CD4-positive, alpha-beta T cell treated with Interleukin-4 for 4 hours (primary cell): ENCODE results near the gene CCDC51.
"Not testable (repeated sequence)": the region's sequence is repeated elsewhere in the genome, so short reads cannot be mapped to it uniquely, and the experiment has no call there.

Experiments
- DNase-seq: peaks from one replicate; pipeline ENCODE4 v3.0.0-alpha.2; 2020

Gene CCDC51

DNA sequence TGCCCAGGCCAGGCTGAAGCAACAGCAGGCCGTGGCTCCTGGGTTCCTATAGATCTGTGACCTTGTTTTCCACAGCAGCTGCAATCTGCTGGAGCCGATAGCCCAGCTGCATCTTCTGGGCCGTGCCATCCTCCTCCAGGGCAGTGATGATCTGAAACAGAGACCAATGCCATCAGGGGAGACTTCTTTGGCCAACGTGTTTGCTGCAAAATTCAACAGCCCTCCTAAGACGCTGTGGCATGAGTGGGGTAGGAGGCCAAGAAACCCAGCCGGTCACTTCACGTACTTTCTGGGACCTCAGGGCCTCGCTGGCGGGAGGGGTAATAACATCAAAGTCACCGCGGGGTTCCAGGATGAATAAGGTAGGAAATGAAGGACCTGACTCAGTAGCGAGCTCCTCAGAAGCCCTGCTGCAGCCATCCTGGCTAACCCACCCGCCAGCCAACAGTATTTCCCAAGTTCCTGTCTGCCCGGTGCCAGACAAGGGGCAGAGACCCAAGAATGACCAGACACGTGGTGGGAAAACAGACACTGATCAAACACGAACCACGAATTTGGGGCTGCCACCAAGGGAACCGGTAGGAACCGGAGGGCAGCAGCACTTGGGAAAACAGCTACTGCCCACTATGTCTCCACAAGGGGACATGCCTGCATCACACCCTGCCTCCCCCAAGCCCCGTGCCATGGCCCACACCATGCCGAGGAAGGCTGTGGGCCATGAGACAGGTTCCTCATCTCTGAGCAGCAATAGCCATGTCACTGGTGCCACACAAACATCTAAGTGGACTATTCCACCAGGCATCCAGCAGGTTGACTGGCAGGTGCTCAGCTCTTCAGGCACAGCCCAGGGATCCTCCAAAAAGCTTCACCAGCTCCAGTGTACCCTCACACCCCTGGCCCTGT, 35.2 kb downstream of the CCDC51 start:
- DNase-seq, result no peak

GRCh38 chr3:48403533-48404439, 36.1 kb downstream of the CCDC51 start:
- no peak for DNase-seq

GRCh38 chr3:48402907-48403306, 37.0 kb downstream of the CCDC51 start:
- DNase-seq, result no peak

DNA sequence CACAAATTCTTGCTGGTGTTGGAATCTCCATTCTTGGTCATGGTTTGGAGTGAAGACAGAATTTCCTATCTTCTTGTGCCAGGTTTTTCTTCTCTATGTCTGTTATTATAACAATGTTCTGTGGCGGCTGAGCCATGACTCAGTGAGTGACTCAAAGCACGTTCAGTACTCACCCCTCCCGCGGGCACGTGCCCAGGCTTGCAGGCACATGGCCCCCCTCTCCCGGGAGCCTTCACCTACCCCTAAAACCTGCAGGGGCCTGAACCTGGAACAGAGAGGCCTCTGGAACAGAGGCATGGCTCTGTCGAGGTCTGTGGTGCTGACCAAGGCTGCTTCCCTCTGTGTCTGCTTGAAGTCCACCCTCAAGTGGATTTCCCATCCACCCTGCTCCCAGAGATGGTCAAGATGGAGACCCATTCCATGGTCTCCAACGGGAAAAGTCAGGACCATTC, 37.6 kb downstream of the CCDC51 start:
- DNase-seq, result no peak

DNA sequence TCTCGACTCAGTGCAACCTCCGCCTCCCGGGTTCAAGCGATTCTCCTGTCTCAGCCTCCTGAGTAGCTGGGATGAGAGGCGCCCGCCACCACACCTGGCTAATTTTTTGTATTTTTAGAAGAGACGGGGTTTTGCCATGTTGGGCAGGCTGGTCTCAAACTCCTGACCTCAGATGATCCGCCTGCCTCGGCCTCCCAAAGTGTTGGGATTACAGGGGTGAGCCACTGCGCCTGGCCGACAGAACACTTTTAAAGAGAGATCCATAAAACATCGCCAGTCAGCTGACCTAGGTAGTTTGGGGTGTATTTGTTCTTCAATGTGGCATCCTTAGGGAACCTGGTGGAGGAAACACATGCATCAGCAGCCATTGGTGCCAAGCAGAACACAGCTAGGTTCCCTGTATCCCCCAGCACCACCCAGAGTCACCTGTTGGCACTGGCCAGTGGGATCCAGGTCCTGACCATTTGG, 38.5 kb downstream of the CCDC51 start:
- not testable (repeated sequence) for DNase-seq

- DNase-seq, result peak; percentile 76
These were observed 39.0 kb downstream of the CCDC51 start for GRCh38 chr3:48400824-48401433.

DNA sequence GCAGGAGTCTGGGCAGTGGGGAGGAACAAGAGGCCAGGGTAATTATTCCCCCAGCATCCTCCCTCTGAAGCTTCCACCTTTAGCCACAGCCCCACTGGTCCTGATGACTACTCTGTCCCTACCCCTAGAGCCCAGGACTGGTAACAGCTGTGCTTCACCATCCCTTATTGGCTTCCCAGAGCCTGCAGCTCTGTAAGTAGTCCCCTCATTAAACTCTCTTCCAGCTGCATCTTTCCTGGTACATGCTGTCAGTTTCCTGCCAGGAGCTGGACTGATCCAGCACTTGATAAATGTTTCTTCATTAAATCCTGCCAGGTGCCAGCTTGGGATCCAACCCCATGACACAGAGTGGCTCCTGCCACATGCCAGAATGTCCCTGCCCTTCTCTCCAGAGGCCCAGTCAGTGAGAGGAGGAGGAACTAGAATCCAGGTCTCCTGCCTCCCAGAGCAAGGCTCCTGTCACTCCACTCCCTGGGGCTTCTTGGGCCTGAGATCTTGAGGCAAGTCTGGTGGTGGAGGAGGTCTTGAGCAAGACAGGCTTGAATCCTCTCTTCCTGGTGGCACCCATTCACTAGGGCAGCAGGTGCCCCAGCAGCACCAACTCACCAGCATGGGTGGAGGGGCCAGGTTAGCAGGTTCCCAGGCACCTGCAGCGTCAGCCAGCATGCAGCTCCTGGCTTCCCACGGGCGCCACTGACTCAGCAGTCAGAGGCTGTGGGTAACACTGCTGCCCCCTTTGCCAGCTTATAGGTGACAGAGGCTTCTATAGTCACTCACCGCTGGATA, 40.3 kb downstream of the CCDC51 start:
- DNase-seq, result no peak

DNA sequence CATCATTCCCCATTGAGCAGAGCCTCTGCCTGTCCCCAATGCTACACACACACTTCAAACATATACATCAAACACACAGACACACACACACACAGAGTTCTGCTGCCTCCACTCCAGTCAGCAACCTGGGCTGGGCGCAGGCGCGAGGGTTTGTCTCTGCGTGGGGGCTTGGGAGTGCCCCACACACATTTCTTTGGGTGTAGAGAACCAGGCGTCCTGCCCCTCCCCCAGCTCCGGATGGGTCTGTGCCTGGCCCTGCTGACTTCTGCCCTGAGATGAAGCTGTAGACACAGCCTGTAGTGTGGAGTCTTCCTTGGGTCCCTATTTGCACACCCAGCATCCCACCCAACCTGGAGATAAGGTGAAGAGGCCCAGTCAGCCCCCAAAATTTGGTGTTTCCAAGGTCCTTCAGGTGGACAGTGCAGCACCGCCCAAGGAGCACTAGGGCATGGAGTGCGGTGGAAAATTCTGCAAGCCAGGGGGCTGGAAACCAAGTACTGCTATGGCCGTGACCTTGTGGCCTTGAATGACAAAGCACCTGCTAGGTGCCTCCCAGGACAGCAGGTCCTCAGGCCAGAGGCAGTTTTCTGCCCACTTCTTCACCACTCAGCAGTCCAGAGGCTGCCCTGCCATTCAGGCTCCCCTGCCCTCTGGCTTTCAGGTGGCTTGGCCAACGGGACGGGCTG, 41.1 kb downstream of the CCDC51 start:
- DNase-seq, result no peak

DNA sequence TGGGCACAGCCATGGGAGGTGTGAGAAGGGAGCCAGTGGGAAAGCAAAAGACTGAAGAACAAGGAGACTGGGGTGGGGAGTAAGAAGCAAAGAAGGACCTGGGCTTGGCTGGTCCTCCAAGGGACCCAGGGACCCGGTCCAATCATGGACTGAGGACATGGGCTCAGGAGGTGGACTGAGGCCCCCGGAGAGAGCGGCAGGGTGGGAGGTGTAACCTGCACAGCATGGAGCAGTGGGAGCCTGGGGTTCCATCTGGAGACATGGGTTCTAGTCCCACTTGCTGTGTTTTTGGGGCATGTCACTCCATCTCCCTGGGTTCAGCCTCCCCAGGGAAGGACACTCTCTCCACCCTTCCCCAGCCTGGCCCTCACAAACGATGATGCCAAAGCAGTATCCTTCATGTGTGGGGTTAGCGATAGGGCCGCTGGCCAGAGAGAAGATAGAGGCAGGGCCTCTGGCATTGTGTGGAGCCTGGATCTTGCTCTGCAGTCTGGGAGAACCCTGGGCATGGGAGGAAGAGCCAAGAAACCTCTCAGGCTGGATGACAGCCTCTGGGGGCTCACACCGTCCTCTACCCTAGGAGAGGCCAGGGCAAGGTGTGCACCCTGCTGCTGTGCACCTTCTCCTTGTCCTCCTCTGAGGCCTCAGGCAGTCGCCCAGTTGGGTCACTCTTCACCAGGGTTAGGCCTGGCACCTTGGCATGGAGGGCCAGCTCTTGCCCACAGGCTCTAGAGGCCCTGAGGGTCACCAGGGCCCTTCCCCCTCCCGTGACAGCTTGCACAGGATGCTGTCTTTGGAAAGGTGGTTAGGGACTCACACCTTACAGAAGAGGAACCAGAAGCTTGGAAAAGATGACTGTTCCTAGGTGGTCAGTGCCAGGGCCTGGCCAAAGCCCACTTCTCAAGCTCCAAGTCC, 41.9 kb downstream of the CCDC51 start:
- DNase-seq, result no peak

DNA sequence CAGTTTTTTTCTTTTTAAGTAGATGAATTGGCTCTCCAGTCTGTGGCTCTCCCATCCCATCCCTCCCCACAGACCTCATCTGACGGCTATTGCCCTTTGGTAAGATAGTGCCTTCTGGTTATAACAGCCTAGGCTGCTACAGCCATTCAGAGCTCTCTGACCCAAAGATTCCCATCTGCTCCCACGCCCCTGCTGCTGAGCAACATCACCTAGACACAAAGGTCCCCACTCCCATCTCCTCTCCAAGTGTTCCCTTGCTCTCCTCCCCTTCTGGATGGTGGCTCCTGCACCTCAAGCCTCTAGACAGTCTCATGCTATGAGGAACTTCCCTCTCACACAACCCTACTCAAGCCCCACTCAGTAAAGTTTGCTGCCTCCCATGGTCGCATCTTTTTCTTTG, 44.2 kb downstream of the CCDC51 start:
- no peak for DNase-seq

DNA sequence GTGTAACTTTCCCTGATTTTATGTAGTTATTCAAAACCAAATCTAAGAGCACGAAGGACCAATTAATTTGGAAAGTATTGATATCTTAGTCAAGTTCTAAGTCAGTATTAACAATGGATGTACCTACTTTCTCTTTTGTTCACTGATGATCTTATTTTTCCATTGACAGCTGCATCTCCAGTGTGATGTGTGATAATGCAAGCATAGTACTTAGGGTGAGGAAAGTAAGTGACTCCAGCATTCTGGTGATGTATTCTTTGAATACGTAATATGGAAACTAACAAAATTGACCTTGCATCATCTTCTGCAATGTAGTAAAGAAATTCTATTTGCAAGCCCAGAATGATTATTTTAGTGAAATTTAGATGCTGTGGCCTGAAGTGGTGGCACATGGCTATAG, 45.5 kb downstream of the CCDC51 start:
- DNase-seq, result no peak

DNA sequence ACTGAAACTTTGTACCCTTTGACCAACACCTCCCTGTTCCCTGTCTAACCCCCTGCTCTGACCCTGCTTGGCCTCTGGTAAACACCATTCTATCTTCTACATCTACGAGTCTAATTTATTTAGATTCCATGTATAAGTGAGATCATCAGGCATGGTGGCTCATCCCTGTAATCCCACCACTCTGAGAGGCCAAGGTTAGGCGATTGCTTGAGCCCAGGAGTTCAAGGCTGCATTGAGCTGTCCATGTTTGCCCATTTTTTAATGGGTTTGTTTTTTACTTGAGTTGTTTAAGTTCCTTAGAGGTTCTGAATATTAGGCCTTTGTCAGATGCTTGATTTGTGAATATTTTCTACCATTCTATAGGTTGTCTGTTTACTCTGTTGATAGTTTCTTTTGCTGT, 51.0 kb downstream of the CCDC51 start:
- DNase-seq, result no peak

- DNase-seq, result no peak
These were observed 52.3 kb downstream of the CCDC51 start for GRCh38 chr3:48387634-48388033.
